ENCODE data around the gene VGF.

The VGF gene

DNA sequence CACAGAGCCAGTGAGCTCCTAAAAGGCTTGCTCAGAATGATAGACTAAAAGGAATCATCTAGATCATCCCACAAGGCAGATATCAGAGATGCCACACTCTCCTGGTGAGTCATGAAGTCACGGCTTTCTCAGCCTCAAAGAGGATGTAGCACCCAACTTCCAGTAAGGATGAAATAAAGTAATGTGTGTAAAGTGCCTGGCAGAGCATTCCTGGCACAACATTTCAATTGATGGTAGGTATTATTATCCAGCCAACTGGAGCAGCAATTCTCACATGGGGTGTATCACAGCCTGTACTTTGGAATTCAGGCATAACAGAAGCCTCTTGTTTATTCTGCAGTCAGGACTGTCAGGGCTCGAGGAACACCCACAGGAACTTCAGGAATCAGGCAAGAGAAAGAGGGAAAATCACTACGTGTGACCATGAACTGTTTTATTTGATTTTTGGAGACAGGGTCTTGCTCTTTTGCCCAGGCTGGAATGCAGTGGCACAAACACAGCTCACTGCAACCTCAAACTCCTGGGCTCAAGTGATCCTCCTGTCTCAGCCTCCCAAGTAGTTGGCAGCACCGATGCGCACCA lies 20.0 kb upstream of the VGF start:
- no peak for DNase-seq

DNA sequence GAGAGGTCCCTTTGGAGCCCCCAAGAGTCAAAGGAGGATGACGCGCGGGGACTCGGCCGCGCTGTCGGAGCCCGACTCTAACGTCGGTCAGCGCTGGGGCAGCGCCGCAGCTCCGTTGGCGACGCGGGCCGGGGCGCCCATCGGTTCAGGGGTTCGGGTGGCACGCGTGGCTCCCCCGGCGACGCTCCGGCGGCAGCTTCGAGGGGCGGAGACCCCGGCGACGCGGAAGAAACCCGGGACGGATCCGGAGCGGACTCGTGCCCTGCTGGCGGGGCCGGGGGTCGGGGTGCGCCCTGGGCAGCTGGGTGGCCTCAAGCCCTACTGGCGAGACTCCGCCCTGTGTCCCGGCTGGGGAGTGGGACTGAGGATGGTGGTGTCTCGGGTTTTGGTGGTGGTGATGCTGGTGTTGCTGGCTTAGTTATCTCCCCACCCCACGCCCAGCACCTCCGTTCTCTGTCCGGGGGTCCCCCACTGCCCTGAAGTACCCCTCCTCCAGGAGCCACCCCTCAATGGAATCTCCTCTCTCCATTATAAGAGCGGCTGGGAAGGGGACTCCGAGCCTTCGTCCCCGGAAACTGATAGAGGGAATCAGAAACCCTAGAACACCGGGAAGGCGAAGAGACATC lies 14.9 kb upstream of the VGF start, which contains the start of gene NAT16:
TSS of gene NAT16 (minus strand) at position 164 of the 626 bp plus-strand sequence. CDS start 5,486 bp downstream, outside the sequence.
- DNase-seq, result peak; percentile 36 to 66 (median 48)

DNA sequence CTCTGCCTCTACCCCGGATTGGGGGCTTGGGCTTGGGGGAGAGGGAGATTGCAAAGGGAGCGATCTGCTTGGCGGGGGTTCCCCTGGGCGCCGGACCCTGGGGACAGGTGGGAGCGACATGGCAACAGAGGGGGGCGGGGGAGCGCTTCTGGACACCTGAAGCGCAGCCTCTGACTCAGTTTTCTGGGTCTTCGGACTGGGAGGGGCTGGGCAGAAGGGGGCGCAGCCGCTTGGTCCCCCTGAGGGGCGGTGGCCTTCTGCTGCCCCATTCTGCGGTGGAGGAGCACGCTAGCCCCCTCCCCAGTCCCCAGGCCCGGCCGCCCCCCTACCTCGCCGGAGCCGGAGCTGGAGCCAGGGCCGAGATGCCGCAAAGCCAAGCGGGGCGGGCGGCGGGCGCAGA lies 14.3 kb upstream of the VGF start:
- peak; percentile 37 to 66 (median 59) for DNase-seq

DNA sequence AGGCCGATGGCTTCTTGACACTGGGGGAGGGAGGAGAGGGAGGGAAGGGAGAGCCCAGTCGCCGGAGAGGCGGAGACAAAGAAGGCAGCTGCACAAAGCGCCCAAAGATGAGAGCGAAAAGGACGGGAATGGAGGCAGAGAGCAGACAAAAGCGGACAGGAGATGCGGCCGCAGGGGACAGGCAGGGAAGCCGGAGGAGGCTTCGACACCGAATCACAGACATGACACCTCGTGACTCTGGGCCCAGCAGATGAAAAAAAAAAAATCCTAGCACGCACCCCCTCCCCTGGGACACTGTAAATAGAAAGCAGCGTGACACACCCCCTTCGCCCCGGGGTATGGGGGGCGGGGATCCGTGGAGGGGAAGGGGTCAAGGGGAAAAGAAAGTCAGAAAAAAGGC lies 13.7 kb upstream of the VGF start:
- DNase-seq, result peak; percentile 66 to 87 (median 82)

DNA sequence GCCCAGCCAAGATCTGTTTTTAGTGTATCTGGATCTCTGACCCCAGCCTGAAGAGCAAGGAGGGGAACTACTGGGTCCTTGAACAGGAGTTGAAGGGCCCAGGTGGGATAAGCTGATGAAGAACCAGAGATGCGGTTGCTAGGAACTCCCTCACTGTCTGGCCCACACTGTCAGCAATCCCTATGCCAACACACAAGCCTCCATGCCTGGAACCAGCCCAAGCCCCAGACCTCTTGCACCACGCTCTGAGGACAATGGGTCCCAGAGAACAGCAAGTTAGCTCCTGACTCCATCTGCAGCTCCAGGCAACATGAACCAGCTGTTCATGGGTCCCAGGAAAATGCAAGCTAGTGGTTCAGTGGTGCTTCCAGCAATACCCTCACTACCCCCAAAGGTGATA lies 12.3 kb upstream of the VGF start:
- DNase-seq, result no peak

DNA sequence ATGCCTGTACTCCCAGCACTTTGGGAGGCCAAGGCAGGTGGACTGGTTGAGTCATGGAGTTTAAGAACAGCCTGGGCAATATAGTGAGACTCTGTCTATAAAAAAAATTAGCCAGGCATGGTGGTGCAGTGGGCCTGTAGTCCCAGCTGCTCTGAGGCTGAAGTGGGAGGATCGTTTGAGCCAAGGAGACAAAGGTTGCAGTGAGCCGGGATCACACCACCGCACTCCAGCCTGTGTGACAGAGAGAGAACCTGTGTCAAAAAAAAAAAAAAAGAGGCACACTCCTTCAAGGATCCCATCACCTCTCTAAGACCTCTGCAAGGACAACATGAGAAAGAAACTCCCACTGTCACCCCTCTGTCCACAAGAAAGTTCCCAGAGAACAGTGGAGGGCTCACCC lies 10.3 kb upstream of the VGF start:
- no peak for DNase-seq

DNA sequence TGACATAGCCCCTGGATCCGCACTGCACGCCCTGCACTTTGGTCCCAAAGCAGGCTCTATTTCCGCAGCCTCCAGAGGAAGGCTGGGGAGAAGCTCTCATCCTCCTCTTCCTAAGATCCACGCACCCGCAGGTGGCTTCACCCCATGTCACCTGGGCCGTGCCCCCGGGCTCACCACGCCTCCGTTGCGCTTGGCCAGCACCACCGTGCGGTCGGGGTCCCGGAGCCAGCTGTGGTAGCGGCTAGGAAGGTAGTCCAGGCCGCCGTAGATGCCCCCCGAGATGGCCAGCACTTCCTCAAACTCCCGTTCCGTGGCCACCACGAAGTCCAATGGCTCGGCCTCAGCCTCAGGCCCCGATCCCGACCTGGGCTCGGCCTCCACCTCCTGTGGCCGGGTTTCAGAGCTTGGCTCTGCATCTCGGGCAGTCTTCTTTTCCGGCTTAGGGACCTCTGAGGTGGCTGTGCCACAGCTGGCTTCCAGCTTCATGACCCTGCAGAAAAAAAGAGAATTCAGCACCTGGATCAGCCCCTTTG lies 9.0 kb upstream of the VGF start:
- no peak for DNase-seq

DNA sequence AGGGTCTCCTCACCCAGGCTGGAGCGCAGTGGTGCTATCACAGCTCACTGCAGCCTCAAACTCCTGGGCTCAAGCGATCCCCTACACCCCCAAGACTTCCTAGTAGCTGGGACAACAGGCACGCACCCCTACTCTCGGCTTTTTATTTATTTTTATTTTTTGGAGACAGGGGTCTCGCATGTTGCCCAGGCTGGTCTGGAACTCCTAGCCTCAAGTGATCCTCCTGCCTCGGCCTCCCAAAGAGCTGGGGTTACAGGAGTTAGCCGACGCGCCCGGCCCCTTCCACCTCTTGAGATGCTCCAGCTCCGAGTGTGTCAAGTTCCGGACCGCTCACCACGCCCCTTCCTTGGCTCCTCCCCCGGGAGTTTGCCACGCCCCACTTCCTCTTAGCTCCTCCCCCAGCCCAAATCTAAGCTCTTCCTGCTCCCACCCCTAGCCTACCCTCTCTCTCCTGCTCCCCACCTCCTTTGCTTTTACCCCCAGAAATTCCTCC lies 8.4 kb upstream of the VGF start:
- DNase-seq, result peak; percentile 34 to 74 (median 63)

DNA sequence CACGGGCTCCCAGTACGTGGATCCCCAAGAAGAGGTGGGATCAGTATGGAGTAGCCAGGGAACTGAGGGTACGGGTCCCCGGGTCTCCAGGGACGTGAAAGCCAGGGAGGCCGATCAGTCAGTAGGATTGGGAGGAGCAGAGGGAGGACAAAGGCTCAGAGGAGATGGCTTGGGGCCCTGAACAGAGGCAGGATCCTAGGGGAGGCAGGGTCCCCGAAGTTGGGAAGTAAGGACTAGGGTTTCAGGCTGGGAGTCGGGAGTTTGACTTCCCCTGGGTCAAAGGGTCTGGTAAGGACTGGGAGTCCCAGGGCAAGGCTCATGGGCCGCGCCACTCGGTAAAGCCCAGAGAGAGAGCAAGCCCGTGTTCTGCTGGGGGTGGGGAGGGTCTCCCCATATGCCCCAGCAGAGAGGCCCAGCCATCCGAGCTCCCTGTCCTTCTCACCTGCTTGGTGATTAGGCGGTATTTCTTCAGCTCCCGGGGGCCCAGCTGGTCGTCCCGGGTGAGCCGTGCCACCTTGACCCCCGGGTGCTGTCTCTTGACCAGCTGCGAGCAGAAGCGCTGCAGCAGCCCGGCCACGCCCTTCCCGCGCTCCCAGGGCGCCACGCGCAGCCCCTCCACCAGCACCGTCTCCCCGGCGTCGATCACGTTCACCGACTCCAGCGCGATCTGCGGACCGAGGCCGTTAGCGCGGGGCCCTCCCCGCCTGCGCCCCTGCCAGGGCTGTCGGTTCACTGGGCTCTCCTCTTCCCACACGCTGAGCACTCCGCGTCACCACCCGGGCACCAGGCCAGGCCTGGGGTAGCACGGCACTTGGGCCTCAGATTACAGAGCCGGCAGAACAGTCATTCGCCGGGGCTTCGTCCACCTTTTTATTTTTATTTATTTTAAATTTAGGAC lies 7.7 kb upstream of the VGF start:
- peak; percentile 51 to 84 (median 80) for DNase-seq

DNA sequence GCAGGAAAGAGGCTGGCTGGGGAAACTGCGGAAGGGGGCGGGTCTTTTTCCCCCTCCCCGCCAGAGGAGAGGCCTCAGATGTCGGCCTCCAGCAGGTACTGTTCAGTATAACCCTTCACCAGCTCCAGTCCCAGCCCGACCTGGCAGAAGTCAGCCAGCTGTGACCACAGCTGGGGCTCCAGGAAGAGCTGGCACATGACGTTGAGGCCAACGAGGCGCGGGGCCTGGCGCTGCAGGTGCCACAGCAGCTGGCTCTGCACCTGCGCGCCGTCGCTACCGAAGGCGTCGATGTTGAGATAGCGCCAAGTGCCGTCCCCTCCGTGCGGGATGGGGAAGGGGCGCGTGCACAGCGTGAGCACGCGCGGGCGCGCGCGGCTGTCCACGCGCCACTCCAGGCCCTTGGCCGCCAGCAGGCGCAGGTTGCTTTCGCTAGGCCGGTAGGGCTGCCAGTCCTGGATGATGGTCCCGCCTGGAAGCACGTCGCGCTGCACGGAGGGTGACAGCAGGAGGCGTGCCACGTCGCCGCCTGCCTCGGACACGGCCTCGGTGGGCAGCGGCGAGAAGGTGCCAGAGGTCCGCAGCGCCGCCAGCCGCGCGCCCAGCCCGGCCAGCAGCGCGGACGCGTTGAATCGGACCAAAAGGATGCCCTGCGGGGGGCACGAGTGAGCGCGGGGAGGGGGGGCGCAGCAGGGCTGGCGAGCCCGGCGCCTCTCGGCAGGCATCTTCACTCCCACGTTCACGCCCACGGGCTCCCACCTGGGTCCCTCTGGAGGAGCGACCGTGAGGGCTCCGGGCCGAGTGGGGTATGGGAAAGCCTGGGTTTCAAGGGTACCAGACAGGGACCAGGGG lies 6.9 kb upstream of the VGF start:
- DNase-seq, result peak; percentile 74 to 83 (median 78)

DNA sequence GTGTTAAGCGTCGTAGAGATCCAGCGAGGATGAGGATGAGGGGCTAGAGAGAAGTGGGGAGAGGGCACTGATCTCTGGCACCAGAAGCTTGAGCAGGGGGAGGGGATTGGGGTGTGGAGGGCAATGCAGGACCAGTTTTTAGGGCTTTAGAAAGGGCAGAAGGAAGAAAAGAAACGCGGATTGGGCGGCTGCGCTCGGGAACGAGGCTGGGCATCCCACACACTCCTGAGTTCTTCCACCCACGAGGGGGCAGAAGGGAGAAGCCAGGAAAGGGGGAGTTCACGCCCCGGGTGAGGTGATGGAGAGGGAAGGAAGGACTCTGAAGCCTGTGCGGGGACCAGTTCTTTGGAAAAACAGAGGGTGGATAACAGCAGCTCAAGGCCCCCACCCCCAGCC lies 6.1 kb upstream of the VGF start:
- DNase-seq, result peak in 1 of 3 experiments; percentile 57

DNA sequence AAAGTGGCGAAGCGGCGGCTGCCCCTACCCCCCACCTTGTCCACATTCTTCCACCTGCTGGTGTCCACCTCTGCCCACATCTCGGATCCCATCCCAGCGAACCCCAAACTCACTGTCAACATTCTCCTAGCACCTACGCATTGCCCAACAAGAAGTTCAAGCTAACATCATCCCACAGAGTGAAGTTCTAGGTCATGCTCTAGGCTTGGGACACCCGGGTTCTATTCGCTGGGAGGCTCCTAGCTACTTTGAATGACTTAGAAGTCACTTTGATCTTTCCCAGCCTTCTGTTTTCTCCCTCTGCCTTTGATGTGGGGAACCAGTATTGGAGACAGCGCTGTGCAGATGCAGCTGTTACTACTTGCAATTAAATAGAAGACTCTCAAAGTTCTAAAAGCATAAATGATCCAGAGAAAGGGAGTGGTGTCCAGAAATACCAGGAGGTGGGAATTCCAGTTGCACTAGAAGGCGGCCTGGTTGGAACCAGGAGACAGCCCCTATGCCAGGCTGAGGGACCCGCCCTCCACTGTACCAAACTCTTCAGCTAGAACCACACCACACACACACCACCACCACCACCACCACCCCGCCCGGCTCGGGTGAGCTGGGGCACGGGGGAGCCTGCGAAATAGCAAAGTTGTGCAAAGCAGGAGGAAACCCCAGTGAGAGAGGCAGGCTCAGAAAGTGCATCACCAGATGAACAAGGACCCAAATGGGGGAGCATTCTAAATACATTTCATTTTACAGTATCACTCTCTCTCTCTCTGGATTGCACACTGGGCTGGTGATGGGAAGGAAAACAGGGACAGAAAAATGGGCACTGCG lies 5.5 kb upstream of the VGF start:
- DNase-seq, result no peak

DNA sequence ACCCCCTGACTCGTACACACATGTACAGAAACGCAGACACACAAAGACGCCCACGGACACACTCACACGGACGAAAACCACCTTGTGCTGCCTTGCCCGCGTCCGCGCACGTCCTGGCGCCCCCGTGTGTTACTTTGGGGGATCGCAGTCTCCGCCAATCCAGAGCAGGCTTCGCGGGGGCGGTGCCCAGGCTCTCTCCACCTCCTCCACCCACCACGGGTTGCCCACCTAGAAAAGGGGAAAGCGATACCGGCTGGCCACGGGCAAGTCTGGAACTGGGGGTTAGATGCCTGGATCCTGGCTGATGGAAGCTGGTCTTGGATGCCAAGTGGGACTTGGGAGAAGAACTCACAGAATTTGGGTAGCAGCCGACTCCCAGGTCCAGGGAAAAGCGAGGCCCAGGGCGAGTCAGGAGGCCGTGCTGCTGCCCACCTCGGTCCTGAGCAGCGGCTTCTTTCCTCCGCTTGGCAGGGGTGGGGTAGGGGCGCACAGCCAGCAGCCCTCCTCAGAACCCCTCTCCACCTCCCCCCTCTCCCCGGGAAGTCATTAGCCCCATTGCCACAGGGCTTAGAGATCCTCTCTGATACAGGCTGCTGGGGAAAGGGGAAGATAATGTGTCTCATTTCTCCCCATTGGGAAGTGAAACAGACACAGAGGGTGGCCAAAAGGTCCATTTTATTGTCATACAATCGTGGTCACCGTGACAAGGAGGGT lies 4.6 kb upstream of the VGF start:
- DNase-seq, result peak; percentile 67 to 79 (median 72)

DNA sequence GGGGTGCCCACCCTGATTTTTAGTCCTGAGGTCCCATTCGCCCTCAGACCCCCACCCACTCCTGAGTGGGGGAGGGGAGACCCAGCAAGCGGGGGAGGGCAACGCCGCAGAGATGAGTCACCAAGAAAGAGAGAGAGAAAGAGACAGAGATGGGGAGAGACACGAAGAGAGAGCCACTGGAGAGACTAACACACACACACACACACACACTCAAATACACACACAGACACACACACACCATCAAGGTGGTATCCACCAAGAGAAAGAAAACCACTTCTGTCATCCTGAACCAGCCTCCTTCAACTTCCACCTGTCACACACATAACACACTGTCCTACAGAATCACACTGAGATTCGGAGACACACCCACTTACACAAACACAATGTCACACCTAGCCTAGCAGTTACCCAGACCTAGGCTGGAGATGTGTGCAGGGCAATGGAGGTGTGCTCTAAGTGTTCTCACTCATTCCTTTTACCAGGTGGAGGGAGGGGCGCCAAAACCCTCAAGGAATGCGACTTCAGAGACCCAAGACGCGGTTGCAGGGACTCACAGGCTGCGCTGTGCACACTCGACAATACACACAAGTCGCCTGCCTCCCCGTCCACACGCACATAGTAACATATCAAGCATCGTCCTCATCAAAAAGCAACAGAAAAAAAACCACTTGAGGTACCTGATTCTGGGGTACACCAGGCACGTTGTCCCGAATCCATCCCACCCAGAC lies 3.9 kb upstream of the VGF start:
- DNase-seq, result no peak

DNA sequence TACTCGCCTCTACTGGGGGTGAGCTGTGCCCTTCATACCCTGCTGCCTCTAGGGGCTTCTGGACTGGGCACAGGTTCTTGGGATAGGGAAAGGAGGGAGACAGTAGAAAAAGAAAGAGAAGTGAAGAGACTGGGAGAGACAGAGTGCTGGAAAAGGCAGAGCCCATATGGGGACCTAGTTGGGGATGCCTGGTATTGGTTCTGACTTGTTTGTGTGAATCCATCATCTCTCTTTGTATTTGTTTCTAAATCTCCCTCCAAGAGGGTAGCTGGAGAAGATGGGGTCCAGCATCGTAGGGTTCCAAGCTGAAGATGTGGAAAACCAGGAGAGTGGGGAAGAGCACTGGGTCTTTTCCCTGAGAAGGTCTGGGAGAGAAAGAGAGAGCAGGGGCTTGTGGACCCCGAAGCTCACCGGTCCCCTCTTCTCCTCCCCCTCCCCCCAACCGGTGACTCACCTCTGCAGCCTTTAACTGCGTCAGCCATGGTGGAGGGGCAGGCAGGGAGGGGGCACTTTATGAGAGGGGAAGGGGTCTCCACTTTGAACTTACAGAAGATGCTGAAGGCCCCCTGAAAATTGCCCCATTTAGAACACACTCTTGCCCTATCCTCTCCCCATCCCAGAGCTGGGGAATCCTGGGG lies 3.2 kb upstream of the VGF start:
- DNase-seq, result no peak

DNA sequence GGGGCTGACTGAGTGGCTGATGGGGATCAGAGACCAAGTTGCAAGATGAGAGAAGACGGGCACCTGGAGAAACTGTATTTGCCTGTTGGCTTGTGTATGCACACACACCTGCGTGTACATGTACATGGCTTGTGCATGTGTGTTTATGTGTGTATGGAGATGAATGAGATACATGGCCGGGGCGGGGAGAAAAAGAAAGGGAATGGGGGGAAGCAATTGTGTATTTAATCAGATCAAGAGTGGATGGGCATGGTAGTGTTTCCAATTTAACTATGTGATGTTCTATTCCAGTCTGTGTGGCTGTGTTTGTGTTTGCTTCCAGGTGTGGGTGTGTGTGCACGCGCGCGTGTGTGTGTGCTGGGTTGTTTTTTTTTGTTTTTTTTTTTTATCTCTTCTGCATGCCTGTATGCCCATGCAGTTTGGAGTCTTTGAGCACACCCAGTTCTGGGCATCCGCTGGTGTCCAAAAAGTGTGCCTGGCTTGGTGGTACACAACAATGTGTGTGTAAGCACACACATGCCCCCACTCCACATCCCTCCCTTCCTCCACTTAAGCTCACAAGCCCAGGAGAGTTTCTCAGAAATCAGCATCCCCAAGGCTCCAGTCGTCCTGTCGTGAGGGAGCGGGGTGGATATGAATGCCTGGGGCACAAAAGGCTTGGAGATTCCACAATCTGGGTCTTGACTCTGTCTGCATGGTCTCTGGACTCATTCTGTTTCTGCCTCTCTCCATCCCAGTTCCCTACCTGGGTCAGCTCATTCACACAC lies 2.5 kb upstream of the VGF start:
- DNase-seq, result peak in 2 of 3 experiments; percentile 37 to 44

DNA sequence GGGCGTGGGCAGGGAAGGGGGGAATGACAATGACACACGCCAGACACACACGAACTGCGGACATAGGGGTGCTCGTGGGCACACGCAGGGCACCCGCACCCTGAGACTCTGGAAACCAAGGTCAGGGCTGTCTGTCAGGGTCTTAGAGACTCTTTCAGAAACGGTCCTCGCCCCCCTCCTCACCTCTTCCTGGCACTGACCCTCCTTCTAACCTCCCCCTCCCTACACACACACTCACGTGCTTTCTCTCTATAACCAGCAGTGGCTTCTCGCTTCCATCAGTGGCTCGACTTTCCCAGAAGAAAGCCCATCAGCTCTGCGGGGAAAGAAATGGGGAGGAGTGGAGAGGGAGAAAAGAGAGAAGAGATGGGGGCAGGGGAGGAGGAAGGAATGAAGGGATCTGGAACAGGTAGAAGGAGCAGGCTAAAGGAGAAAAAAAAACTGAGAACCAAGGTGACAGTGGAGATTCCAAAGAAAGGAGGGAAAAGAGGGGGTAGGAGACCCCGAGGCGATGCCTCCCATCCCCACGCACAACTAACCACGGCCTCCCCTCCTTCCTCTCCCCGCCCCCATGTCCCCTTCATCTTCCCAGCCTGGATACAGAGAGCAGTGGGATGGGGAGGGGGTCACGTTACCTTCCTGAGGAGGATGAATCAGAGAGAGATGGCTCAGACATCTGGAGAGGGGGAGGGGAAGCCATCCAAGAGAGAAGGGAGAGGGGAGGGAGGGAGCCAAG lies 1.7 kb upstream of the VGF start:
- DNase-seq, result peak; percentile 32 to 65 (median 62)

DNA sequence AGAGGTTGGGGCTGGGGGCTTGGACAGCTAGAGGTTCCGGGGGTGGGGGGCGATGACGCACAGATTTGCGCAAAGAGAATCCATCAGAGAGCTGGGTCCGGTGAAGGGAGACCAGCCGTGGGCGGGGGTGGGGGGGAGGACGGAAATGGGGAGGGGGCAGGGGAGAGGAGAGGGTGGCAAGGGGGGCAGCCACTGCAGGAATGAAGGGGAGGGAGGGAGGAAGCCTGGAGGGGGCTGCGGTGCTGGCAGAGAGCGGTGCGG lies 1.2 kb upstream of the VGF start:
- DNase-seq, result no peak
